22Rv1 (cell line): ENCODE measurements around the gene UPK3A.

Experiments used
- ZFX ChIP-seq: fragments of 450-650 bp; IDR thresholded peaks from 2 replicates; pipeline ENCODE4 v1.6.1; 2017; ENCODE audit warnings: antibody characterized with exemption, borderline replicate concordance
- TF ChIP-seq, protein P1 (sequence below): fragments of 450-650 bp; IDR thresholded peaks from 2 replicates; pipeline ENCODE4 v1.5.1; 2017; ENCODE audit warnings: mild to moderate bottlenecking

DNA sequence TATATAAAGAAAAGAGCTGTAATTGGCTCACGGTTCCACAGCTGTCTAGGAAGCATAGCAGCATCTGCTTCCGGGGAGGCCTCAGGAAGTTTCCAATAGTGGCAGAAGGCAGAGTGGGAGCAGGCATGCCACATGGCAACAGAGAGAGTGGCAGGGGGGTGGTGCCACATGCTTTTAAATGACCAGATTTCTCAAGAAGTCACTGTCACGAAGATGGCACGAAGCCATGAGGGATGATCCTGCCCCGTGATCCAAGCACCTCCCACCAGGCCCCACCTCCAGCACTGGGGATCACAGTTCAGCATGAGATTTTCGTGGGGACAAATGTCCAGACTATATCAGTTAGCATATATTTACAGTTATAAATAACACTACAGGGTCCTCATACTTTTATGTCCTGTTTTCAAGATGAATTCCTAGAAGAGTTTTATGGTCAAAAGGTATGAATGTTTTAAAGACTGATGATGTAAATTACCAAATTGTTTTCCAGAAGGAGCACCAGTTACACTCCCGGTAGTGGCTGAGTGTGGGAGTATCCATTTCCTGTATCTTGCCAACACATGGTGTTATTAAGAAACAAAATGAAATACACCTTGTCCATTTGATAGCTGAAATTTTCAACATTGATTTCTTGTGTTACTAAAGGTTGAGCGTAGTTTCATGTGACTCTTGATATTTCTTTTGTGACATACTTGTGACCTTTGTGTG is 44.2 kb downstream of the UPK3A start:
- TF ChIP-seq, protein P1, sequence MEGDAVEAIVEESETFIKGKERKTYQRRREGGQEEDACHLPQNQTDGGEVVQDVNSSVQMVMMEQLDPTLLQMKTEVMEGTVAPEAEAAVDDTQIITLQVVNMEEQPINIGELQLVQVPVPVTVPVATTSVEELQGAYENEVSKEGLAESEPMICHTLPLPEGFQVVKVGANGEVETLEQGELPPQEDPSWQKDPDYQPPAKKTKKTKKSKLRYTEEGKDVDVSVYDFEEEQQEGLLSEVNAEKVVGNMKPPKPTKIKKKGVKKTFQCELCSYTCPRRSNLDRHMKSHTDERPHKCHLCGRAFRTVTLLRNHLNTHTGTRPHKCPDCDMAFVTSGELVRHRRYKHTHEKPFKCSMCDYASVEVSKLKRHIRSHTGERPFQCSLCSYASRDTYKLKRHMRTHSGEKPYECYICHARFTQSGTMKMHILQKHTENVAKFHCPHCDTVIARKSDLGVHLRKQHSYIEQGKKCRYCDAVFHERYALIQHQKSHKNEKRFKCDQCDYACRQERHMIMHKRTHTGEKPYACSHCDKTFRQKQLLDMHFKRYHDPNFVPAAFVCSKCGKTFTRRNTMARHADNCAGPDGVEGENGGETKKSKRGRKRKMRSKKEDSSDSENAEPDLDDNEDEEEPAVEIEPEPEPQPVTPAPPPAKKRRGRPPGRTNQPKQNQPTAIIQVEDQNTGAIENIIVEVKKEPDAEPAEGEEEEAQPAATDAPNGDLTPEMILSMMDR, result no peak
- TF ChIP-seq ZFX, result no peak
